Measurements from ENCODE around the gene POLA1.

GRCh38 chrX:24702362-24703184 is 8.9 kb downstream of the POLA1 start:
- TF ChIP-seq CTCF (IDR thresholded peaks at IDR 0.05) (no peak), POLR2A (IDR thresholded peaks at IDR 0.05) (no peak)
